ENCODE measurements around the gene ETS1. TPM values are rescaled to one million over a fixed set of nuclear protein-coding genes. Genes with fewer than 3 reads are reported as not detected.

Gene ETS1
- total RNA-seq, 2 donors from 2014 or later = 34.3 to 36.4 TPM

DNA sequence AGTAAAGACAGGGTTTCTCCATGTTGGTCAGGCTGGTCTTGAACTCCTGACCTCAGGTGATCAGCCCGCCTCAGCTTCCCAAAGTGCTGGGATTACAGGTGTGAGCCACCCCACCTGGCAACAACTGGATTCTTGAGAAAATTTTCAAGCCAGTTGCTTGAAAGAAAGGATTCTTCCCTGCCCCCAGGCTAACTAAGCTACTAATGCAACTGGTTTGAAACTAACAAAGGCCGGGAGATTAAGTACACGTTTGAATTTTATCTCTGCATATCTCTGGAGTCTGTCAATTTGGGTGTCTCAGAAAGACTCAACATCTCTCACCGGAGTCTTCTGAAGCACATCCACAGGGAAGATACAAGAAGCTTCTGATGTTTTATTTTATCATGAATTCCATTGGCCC lies 10.7 kb upstream of the ETS1 start:
- Histone ChIP-seq H3K36me3 (ENCODE audit: control insufficient read depth, insufficient read depth, low read length) (no peaks in the 10 kb centered on the region), H3K9me3 (ENCODE audit: control insufficient read depth, low read length) (no peaks in the 10 kb centered on the region), H3K9ac (ENCODE audit: extremely low read depth, low read length, poor library complexity, severe bottlenecking) (no peak overlapping the region), H3K27ac (ENCODE audit: low read depth, low read length) (no peak overlapping the region), H3K4me3 (ENCODE audit: low read length) (no peak overlapping the region), H3K4me1 (ENCODE audit: control insufficient read depth, insufficient read depth, low read length) (peaks cover 17% of the 10 kb centered on the region), H3K27me3 (ENCODE audit: control insufficient read depth, insufficient read depth, low read length, poor library complexity, severe bottlenecking) (no peaks in the 10 kb centered on the region)
- WGBS, 2 experiments (ENCODE audit: insufficient coverage in 1 of 2, insufficient read length in 1 of 2) = 64 to 86% methylated on average over 3 to 4 of the region's 4 CpGs
- no peaks in the 10 kb centered on the region for H3K27me3 Mint-ChIP-seq (ENCODE audit: insufficient read depth)
- peaks cover 23% of the 10 kb centered on the region for H3K4me1 Mint-ChIP-seq
- peak; percentile 45 for DNase-seq
- TF ChIP-seq, protein P1, sequence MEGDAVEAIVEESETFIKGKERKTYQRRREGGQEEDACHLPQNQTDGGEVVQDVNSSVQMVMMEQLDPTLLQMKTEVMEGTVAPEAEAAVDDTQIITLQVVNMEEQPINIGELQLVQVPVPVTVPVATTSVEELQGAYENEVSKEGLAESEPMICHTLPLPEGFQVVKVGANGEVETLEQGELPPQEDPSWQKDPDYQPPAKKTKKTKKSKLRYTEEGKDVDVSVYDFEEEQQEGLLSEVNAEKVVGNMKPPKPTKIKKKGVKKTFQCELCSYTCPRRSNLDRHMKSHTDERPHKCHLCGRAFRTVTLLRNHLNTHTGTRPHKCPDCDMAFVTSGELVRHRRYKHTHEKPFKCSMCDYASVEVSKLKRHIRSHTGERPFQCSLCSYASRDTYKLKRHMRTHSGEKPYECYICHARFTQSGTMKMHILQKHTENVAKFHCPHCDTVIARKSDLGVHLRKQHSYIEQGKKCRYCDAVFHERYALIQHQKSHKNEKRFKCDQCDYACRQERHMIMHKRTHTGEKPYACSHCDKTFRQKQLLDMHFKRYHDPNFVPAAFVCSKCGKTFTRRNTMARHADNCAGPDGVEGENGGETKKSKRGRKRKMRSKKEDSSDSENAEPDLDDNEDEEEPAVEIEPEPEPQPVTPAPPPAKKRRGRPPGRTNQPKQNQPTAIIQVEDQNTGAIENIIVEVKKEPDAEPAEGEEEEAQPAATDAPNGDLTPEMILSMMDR (conservative IDR thresholded peaks at IDR 0.05) = no peak
- no peak overlapping the region for H3K27ac Mint-ChIP-seq
- H3K36me3 Mint-ChIP-seq (ENCODE audit: low read depth) = no peaks in the 10 kb centered on the region
- no peak overlapping the region for H3K4me3 Mint-ChIP-seq
- H3K9me3 Mint-ChIP-seq = no peaks in the 10 kb centered on the region

DNA sequence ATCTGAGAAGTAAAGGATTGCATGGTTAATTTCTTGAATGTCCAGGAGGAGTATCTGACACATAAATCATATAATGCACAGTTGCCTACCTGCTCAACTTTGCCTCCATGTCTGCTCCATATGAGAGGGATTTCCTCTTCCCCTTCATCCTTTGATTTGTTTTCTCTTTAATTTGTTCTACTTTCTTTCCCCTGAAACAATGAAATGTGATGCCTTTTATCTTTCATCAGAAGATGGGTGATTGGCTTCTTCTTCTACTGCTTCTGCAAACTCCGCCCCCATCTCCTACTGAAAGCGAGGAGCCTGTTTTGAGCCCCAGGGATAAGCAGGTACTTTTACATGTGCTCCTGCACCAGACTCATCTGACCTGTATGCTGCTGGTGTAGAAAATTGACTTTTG lies 9.9 kb upstream of the ETS1 start:
- H3K27me3 ChIP-seq (ENCODE audit: control insufficient read depth, insufficient read depth, low read length, poor library complexity, severe bottlenecking) = no peaks in the 10 kb centered on the region
- no peak overlapping the region for H3K4me3 ChIP-seq (ENCODE audit: low read length)
- H3K27ac ChIP-seq (ENCODE audit: low read depth, low read length) = no peak overlapping the region
- Mint-ChIP-seq H3K4me3 (no peak overlapping the region), H3K27ac (no peak overlapping the region), H3K9me3 (no peaks in the 10 kb centered on the region), H3K36me3 (ENCODE audit: low read depth) (no peaks in the 10 kb centered on the region), H3K4me1 (peaks cover 31% of the 10 kb centered on the region), H3K27me3 (ENCODE audit: insufficient read depth) (peaks cover 2% of the 10 kb centered on the region)
- no peak overlapping the region for H3K9ac ChIP-seq (ENCODE audit: extremely low read depth, low read length, poor library complexity, severe bottlenecking)
- peaks cover 22% of the 10 kb centered on the region for H3K4me1 ChIP-seq (ENCODE audit: control insufficient read depth, insufficient read depth, low read length)
- no peaks in the 10 kb centered on the region for H3K36me3 ChIP-seq (ENCODE audit: control insufficient read depth, insufficient read depth, low read length)
- H3K9me3 ChIP-seq (ENCODE audit: control insufficient read depth, low read length) = no peaks in the 10 kb centered on the region
- peak; percentile 42 for DNase-seq
- TF ChIP-seq, protein P1 (conservative IDR thresholded peaks at IDR 0.05) = no peak
- 93% methylated on average over 2 of the region's 2 CpGs; no CpG with 5 or more reads in 1 of the 2 experiments for WGBS, 2 experiments (ENCODE audit: insufficient coverage in 1 of 2, insufficient read length in 1 of 2)

DNA sequence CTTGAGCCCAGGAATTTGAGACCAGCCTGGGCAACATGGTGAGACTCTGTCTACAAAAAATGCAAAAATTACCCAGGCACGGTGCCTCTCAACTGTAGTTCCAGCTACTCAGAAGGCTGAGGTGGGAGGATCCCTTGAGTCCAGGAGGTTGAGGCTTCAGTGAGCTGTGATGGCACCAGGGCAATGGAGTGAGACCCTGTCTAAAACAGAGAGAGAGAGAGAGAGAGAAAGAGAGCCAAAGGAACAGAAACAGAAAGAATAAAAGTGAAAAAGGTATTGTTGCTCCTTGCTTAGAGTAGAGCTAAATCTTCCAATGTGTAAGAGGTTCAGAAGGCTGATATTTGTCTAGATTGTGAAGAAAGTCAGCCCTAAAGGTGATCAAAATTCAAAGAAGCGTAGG lies 8.9 kb upstream of the ETS1 start:
- Histone ChIP-seq H3K9me3 (ENCODE audit: control insufficient read depth, low read length) (no peaks in the 10 kb centered on the region), H3K4me3 (ENCODE audit: low read length) (no peak overlapping the region), H3K36me3 (ENCODE audit: control insufficient read depth, insufficient read depth, low read length) (no peaks in the 10 kb centered on the region), H3K27ac (ENCODE audit: low read depth, low read length) (no peak overlapping the region), H3K27me3 (ENCODE audit: control insufficient read depth, insufficient read depth, low read length, poor library complexity, severe bottlenecking) (peaks cover 6% of the 10 kb centered on the region), H3K9ac (ENCODE audit: extremely low read depth, low read length, poor library complexity, severe bottlenecking) (no peak overlapping the region), H3K4me1 (ENCODE audit: control insufficient read depth, insufficient read depth, low read length) (peaks cover 22% of the 10 kb centered on the region)
- 70 to 76% methylated on average over 1 to 2 of the region's 2 CpGs for WGBS, 2 experiments (ENCODE audit: insufficient coverage in 1 of 2, insufficient read length in 1 of 2)
- DNase-seq = peak; percentile 20
- Mint-ChIP-seq H3K36me3 (ENCODE audit: low read depth) (no peaks in the 10 kb centered on the region), H3K27ac (no peak overlapping the region), H3K27me3 (ENCODE audit: insufficient read depth) (peaks cover 12% of the 10 kb centered on the region), H3K4me1 (peaks cover 40% of the 10 kb centered on the region), H3K9me3 (no peaks in the 10 kb centered on the region), H3K4me3 (no peak overlapping the region)
- TF ChIP-seq, protein P1 (conservative IDR thresholded peaks at IDR 0.05) = no peak
